K562 (cell line): ENCODE data around the gene ZP3. TPM values are rescaled to one million over a fixed set of nuclear protein-coding genes. Genes with fewer than 3 reads are reported as not detected.

ENCODE experiments used
- CC2D1A ChIP-seq: fragments of 450-650 bp; IDR thresholded peaks from 2 replicates; pipeline ENCODE4 v1.6.1; 2017; ENCODE audit warnings: mild to moderate bottlenecking
- CEBPB ChIP-seq: fragments of 450-650 bp; IDR thresholded peaks from 2 replicates; pipeline ENCODE4 v1.6.1; 2016; ENCODE audit warnings: missing genetic modification characterization, missing compliant biosample characterization
- DIDO1 ChIP-seq: fragments of 450-650 bp; IDR thresholded peaks from 2 replicates; pipeline ENCODE4 v1.6.1; 2016; ENCODE audit warnings: low read depth, missing biosample characterization, missing genetic modification characterization
- FIP1L1 ChIP-seq: fragments of 200-400 bp; formaldehyde crosslinking; IDR thresholded peaks from 2 replicates; pipeline ENCODE4 v1.6.1; 2018; ENCODE audit warnings: mild to moderate bottlenecking, low read depth, low read length; ENCODE audit not compliant: poor library complexity, severe bottlenecking
- FOXA3 ChIP-seq, 2 experiments: fragments of 450-650 bp in 1 of 2; sonication (generic) in 1 of 2; formaldehyde crosslinking; IDR thresholded peaks in 1 of 2; conservative IDR thresholded peaks in 1 of 2; 2 replicates each; pipeline versions ENCODE4 v1.4.0 to v1.8.0; 2020 to 2022; ENCODE audit warnings: mild to moderate bottlenecking in 2 of 2, missing genetic modification reagents in 1 of 2
- MAFG ChIP-seq: fragments of 450-650 bp; conservative IDR thresholded peaks from 2 replicates; pipeline ENCODE4 v1.6.1; 2016; ENCODE audit warnings: missing genetic modification characterization, missing compliant biosample characterization
- MECOM ChIP-seq: fragments of 250-450 bp; sonication (Bioruptor Pico); IDR thresholded peaks from 2 replicates; pipeline ENCODE4 v1.8.0; 2022; ENCODE audit warnings: inconsistent platforms
- NR1H2 ChIP-seq: sonication (generic); formaldehyde crosslinking; IDR thresholded peaks from 2 replicates; pipeline ENCODE4 v1.4.0; 2020; ENCODE audit warnings: mild to moderate bottlenecking, missing genetic modification reagents
- POLR3G ChIP-seq: IDR thresholded peaks from 2 replicates; pipeline ENCODE4 v1.6.1; 2011; ENCODE audit not compliant: insufficient read length, insufficient replicate concordance; ENCODE audit errors: extremely low read depth
- POU5F1 ChIP-seq: fragments of 150-350 bp; IDR thresholded peaks from 2 replicates; pipeline ENCODE4 v1.6.1; 2014; ENCODE audit warnings: borderline replicate concordance, low read length, low read depth, mild to moderate bottlenecking; ENCODE audit not compliant: partially characterized antibody
- PTBP1 ChIP-seq: fragments of 200-400 bp; formaldehyde crosslinking; IDR thresholded peaks from 2 replicates; pipeline ENCODE4 v1.6.1; 2017; ENCODE audit warnings: low read depth, low read length
- STAT5B ChIP-seq: fragments of 250-450 bp; sonication (Bioruptor Pico); IDR thresholded peaks from 2 replicates; pipeline ENCODE4 v1.8.0; 2021; ENCODE audit warnings: mild to moderate bottlenecking, inconsistent platforms
- ZC3H8 ChIP-seq: fragments of 450-650 bp; IDR thresholded peaks from 2 replicates; pipeline ENCODE4 v1.6.1; 2017
- ZFPM2 ChIP-seq: fragments of 250-450 bp; sonication (Bioruptor Pico); IDR thresholded peaks from 2 replicates; pipeline ENCODE4 v1.5.1; 2022; ENCODE audit warnings: mild to moderate bottlenecking
- ZNF124 ChIP-seq: sonication (generic); formaldehyde crosslinking; IDR thresholded peaks from 2 replicates; pipeline ENCODE4 v1.8.1; 2022; ENCODE audit warnings: missing genetic modification reagents
- ZNF197 ChIP-seq: fragments of 200-800 bp; sonication (Bioruptor generic); IDR thresholded peaks from 2 replicates; pipeline ENCODE4 v1.6.1; 2016; ENCODE audit warnings: low read depth, missing genetic modification characterization, missing compliant biosample characterization
- ZNF263 ChIP-seq: sonication (generic); formaldehyde crosslinking; IDR thresholded peaks from 2 replicates; pipeline ENCODE4 v1.8.0; 2022; ENCODE audit warnings: mild to moderate bottlenecking, missing genetic modification reagents, borderline replicate concordance
- ZNF695 ChIP-seq: fragments of 450-650 bp; formaldehyde crosslinking; IDR thresholded peaks from 2 replicates; pipeline ENCODE4 v1.4.0; 2020; ENCODE audit warnings: mild to moderate bottlenecking, moderate library complexity
- ZNF707 ChIP-seq: fragments of 250-450 bp; sonication (Bioruptor Pico); conservative IDR thresholded peaks from 2 replicates; pipeline ENCODE4 v1.8.0; 2022; ENCODE audit warnings: inconsistent platforms, mild to moderate bottlenecking, moderate library complexity
- polyA plus RNA-seq, 8 experiments: library from polyadenylated mRNA; depleted of rRNA in 4 of 8; stranded (reverse) in 5 of 8; unstranded in 3 of 8; fragments of >200 nt; fragmentation: Nextera tagmentation in 2 of 8; fragmentation: Illumina TruSeq in 1 of 8; extraction: Ambion mirVana in 2 of 8; extraction: Trizol in 1 of 8; gene quantifications; 2 replicates each; pipeline versions ENCODE4 v1.2.1 to v1.2.3, GENCODE V29; 2011 to 2014; ENCODE audit warnings: inconsistent platforms in 1 of 8, missing spikeins in 1 of 8
- total RNA-seq, 7 experiments: library from RNA; depleted of rRNA in 6 of 7; stranded (reverse); fragments of >200 nt in 6 of 7; fragmentation: Illumina TruSeq in 2 of 7; extraction: Trizol in 2 of 7; gene quantifications; 2 replicates each; pipeline versions ENCODE4 v1.2.1 to v1.2.3, GENCODE V29; 2011 to 2021; ENCODE audit warnings: low replicate concordance in 1 of 7
- TF ChIP-seq, protein P1 (sequence below): sonication (generic); formaldehyde crosslinking; IDR thresholded peaks from 2 replicates; pipeline ENCODE4 v1.8.1; 2023; ENCODE audit warnings: mild to moderate bottlenecking, missing genetic modification reagents
- TF ChIP-seq, protein P2 (sequence below): fragments of 250-450 bp; sonication (Bioruptor Pico); IDR thresholded peaks from 2 replicates; pipeline ENCODE4 v1.8.0; 2021; ENCODE audit warnings: borderline replicate concordance, mild to moderate bottlenecking, moderate library complexity; ENCODE audit not compliant: poor library complexity, severe bottlenecking
- TF ChIP-seq, protein P3 (sequence below): fragments of 450-650 bp; IDR thresholded peaks from 2 replicates; pipeline ENCODE4 v1.6.1; 2018; ENCODE audit warnings: mild to moderate bottlenecking, low read depth; ENCODE audit not compliant: partially characterized antibody
- TF ChIP-seq, protein P4 (sequence below): fragments of 450-650 bp; formaldehyde crosslinking; IDR thresholded peaks from 2 replicates; pipeline ENCODE4 v1.4.0; 2020; ENCODE audit warnings: mild to moderate bottlenecking, mixed read lengths

The ZP3 gene
- total and polyA plus RNA-seq, 9 of the 15 experiments (the other 6 are each of a cell fraction or from before 2014, with no cell fraction given), result 1.4 to 3.8 (median 2.4) TPM

DNA sequence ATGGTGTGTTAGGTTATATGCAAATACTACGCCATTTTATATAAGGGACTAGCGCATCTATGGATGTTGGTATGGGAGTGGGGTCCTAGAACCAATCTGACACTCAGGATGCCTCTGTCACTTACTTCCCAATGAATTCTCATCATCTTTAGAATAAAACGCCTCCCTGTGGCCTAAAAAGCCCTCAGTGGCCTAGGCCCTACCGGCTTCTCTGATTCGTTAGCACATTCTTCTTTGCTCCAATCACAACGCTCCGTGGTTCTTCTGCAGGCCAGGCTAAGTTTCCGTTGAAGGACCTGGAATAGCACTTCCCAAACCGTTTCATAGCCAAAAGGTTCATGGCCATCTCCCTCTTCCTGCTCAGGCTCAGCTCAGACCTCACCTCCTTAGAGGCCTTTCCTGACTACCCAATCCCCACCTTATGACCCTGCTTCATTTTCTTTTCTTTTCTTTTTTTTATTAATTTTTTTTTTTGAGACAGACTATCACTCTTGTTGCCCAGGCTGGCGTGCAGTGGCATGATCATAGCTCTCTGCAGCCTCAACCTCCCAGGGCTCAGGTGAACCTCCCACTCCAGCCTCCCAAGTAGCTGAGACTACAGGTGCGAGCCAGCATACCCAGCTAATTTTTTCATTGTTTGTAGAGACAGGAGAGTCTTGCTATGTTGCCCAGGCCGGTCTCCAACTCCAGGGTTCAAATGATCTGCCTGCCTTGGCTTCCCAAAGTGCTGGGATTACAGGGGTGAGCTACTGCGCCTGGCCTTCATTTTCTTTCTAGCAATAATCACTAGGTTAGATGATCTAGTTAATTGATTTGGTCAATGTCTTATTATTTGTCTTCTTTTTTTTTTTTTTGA lies 41.4 kb upstream of the ZP3 start (continued):
- TF ChIP-seq, protein P1, sequence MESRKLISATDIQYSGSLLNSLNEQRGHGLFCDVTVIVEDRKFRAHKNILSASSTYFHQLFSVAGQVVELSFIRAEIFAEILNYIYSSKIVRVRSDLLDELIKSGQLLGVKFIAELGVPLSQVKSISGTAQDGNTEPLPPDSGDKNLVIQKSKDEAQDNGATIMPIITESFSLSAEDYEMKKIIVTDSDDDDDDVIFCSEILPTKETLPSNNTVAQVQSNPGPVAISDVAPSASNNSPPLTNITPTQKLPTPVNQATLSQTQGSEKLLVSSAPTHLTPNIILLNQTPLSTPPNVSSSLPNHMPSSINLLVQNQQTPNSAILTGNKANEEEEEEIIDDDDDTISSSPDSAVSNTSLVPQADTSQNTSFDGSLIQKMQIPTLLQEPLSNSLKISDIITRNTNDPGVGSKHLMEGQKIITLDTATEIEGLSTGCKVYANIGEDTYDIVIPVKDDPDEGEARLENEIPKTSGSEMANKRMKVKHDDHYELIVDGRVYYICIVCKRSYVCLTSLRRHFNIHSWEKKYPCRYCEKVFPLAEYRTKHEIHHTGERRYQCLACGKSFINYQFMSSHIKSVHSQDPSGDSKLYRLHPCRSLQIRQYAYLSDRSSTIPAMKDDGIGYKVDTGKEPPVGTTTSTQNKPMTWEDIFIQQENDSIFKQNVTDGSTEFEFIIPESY (CRISPR knock-in tag), result peak; percentile 74
- TF ChIP-seq, protein P2, sequence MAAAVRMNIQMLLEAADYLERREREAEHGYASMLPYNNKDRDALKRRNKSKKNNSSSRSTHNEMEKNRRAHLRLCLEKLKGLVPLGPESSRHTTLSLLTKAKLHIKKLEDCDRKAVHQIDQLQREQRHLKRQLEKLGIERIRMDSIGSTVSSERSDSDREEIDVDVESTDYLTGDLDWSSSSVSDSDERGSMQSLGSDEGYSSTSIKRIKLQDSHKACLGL (CRISPR knock-in tag), result no peak
- TF ChIP-seq ZNF695 (CRISPR knock-in tag) (no peak), FOXA3 (CRISPR knock-in tag; conservative IDR thresholded peaks at IDR 0.05 in 1 of 2, IDR thresholded peaks at IDR 0.05 in 1 of 2) (no peak), PTBP1 (no peak), STAT5B (no peak), POU5F1 (no peak), NR1H2 (CRISPR knock-in tag) (no peak), ZNF124 (CRISPR knock-in tag) (no peak), ZNF707 (CRISPR knock-in tag) (0 out of 2 replicates have a peak, but pooled peaks have one; percentile 23), MAFG (tag) (0 out of 2 replicates have a peak, but pooled peaks have one; percentile 18), CEBPB (tag) (no peak), ZFPM2 (no peak), MECOM (CRISPR knock-in tag) (no peak), POLR3G (no peak), ZNF197 (CRISPR knock-in tag) (no peak; the same call in 1 of the 2 replicates), ZC3H8 (no peak), CC2D1A (peak; percentile 81), DIDO1 (no peak), ZNF263 (no peak), FIP1L1 (no peak)
- TF ChIP-seq, protein P3, sequence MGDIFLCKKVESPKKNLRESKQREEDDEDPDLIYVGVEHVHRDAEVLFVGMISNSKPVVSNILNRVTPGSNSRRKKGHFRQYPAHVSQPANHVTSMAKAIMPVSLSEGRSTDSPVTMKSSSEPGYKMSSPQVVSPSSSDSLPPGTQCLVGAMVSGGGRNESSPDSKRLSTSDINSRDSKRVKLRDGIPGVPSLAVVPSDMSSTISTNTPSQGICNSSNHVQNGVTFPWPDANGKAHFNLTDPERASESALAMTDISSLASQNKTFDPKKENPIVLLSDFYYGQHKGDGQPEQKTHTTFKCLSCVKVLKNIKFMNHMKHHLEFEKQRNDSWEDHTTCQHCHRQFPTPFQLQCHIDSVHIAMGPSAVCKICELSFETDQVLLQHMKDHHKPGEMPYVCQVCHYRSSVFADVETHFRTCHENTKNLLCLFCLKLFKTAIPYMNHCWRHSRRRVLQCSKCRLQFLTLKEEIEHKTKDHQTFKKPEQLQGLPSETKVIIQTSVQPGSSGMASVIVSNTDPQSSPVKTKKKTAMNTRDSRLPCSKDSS, result no peak
- TF ChIP-seq, protein P4, sequence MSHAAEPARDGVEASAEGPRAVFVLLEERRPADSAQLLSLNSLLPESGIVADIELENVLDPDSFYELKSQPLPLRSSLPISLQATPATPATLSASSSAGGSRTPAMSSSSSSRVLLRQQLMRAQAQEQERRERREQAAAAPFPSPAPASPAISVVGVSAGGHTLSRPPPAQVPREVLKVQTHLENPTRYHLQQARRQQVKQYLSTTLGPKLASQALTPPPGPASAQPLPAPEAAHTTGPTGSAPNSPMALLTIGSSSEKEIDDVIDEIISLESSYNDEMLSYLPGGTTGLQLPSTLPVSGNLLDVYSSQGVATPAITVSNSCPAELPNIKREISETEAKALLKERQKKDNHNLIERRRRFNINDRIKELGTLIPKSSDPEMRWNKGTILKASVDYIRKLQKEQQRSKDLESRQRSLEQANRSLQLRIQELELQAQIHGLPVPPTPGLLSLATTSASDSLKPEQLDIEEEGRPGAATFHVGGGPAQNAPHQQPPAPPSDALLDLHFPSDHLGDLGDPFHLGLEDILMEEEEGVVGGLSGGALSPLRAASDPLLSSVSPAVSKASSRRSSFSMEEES (CRISPR knock-in tag), result no peak
